Neural crest cell (in vitro differentiated cells): ENCODE measurements around the gene STRIP2. TPM values are rescaled to one million over a fixed set of nuclear protein-coding genes. Genes with fewer than 3 reads are reported as not detected.
A peak's percentile ranks its signal among the peaks of the same experiment; 100 is the strongest.
"Not testable (repeated sequence)": the region's sequence is repeated elsewhere in the genome, so short reads cannot be mapped to it uniquely, and the experiment has no call there.

ENCODE experiments used
- DNase-seq: peaks from one replicate; pipeline ENCODE4 v3.0.0; 2021; ENCODE audit warnings: low read depth, mixed read lengths, low spot score
- H3K27ac Mint-ChIP-seq: one replicate; pipeline ENCODE4 v1.8.0; 2021; ENCODE audit warnings: mild to moderate bottlenecking, mixed read lengths; ENCODE audit not compliant: unreplicated experiment
- H3K27me3 Mint-ChIP-seq: 2 replicates; pipeline ENCODE4 v1.8.0; 2021; ENCODE audit warnings: low read depth, mild to moderate bottlenecking, mixed read lengths
- H3K36me3 Mint-ChIP-seq: 2 replicates; pipeline ENCODE4 v1.8.0; 2021; ENCODE audit warnings: low read depth, mild to moderate bottlenecking, mixed read lengths
- H3K4me1 Mint-ChIP-seq: 2 replicates; pipeline ENCODE4 v1.8.0; 2021; ENCODE audit warnings: mixed read lengths
- H3K4me3 Mint-ChIP-seq: one replicate; pipeline ENCODE4 v1.8.0; 2021; ENCODE audit warnings: mild to moderate bottlenecking, mixed read lengths
- H3K9me3 Mint-ChIP-seq: 2 replicates; pipeline ENCODE4 v1.8.0; 2021; ENCODE audit warnings: mixed read lengths
- CTCF ChIP-seq: fragments of 200-600 bp; sonication (generic); conservative IDR thresholded peaks from 2 replicates; pipeline ENCODE4 v1.5.0; 2021; ENCODE audit warnings: antibody characterized with exemption, mild to moderate bottlenecking
- total RNA-seq: library from RNA; stranded (reverse); gene quantifications from 2 replicates; pipeline ENCODE4 v1.2.1, GENCODE V29; 2021

Gene STRIP2
- total RNA-seq, 1 donor from 2014 or later: 11.6 TPM

GRCh38 chr7:129439963-129440625, 5.9 kb downstream of the STRIP2 start:
- DNase-seq: no peak

GRCh38 chr7:129443612-129444011, 9.4 kb downstream of the STRIP2 start:
- Mint-ChIP-seq H3K4me1 (peaks cover 5% of the 10 kb centered on the region), H3K27me3 (no peaks in the 10 kb centered on the region), H3K9me3 (peaks cover 4% of the 10 kb centered on the region), H3K36me3 (peaks cover 38% of the 10 kb centered on the region), H3K4me3 (no peak overlapping the region), H3K27ac (no peak overlapping the region)
- DNase-seq: no peak
- TF ChIP-seq CTCF: no peak

More at GRCh38 chr7:129439963-129440625, 5.9 kb downstream of the STRIP2 start:
- H3K27ac Mint-ChIP-seq: no peak overlapping the region
- H3K4me1 Mint-ChIP-seq: peaks cover 14% of the 10 kb centered on the region
- H3K36me3 Mint-ChIP-seq: peaks cover 12% of the 10 kb centered on the region
- no peak overlapping the region for H3K4me3 Mint-ChIP-seq
- peaks cover 8% of the 10 kb centered on the region for H3K27me3 Mint-ChIP-seq
- TF ChIP-seq CTCF: no peak
- no peaks in the 10 kb centered on the region for H3K9me3 Mint-ChIP-seq

- not testable (repeated sequence) for H3K4me1 Mint-ChIP-seq
- H3K9me3 Mint-ChIP-seq: peaks cover 12% of the 10 kb centered on the region
- H3K36me3 Mint-ChIP-seq: peaks cover 50% of the 10 kb centered on the region
Measured at GRCh38 chr7:129444776-129445175, 10.5 kb downstream of the STRIP2 start.

GRCh38 chr7:129446925-129447324, 12.7 kb downstream of the STRIP2 start:
- H3K27ac Mint-ChIP-seq, H3K4me1 Mint-ChIP-seq, H3K27me3 Mint-ChIP-seq, DNase-seq, H3K4me3 Mint-ChIP-seq: not testable (repeated sequence)
- Mint-ChIP-seq H3K36me3 (peaks cover 63% of the 10 kb centered on the region), H3K9me3 (peaks cover 17% of the 10 kb centered on the region)

More at GRCh38 chr7:129444776-129445175, 10.5 kb downstream of the STRIP2 start:
- not testable (repeated sequence) for H3K4me3 Mint-ChIP-seq, H3K27me3 Mint-ChIP-seq, DNase-seq
- peak overlapping the region; percentile 10 for H3K27ac Mint-ChIP-seq

GRCh38 chr7:129447445-129447844, 13.2 kb downstream of the STRIP2 start:
- Mint-ChIP-seq H3K36me3 (peaks cover 64% of the 10 kb centered on the region), H3K9me3 (peaks cover 17% of the 10 kb centered on the region)
- not testable (repeated sequence) for H3K27ac Mint-ChIP-seq, H3K4me3 Mint-ChIP-seq, DNase-seq, H3K27me3 Mint-ChIP-seq, H3K4me1 Mint-ChIP-seq

- not testable (repeated sequence) for DNase-seq, H3K4me3 Mint-ChIP-seq, H3K4me1 Mint-ChIP-seq, H3K27me3 Mint-ChIP-seq, H3K27ac Mint-ChIP-seq
- Mint-ChIP-seq H3K9me3 (peaks cover 17% of the 10 kb centered on the region), H3K36me3 (peaks cover 69% of the 10 kb centered on the region)
Measured at GRCh38 chr7:129448608-129449007, 14.4 kb downstream of the STRIP2 start.

- DNase-seq: no peak
- H3K27ac Mint-ChIP-seq: peak overlapping the region; percentile 78
- no peaks in the 10 kb centered on the region for H3K27me3 Mint-ChIP-seq
- H3K9me3 Mint-ChIP-seq: peaks cover 17% of the 10 kb centered on the region
- H3K4me1 Mint-ChIP-seq: peaks cover 4% of the 10 kb centered on the region
- no peak overlapping the region for H3K4me3 Mint-ChIP-seq
- TF ChIP-seq CTCF: no peak
- peaks cover 63% of the 10 kb centered on the region for H3K36me3 Mint-ChIP-seq
Measured at GRCh38 chr7:129450295-129450694, 16.1 kb downstream of the STRIP2 start.
